HepG2 (cell line): Measurements from ENCODE around the gene PDLIM5. TPM values are rescaled to one million over a fixed set of nuclear protein-coding genes. Genes with fewer than 3 reads are reported as not detected.
A peak's percentile ranks its signal among the peaks of the same experiment; 100 is the strongest.

ENCODE experiments used
- ATF1 ChIP-seq: IDR thresholded peaks from 2 replicates; pipeline ENCODE4 v1.6.1; 2016; ENCODE audit warnings: mild to moderate bottlenecking, control low read depth
- ATF7-NPFF ChIP-seq: sonication (generic); formaldehyde crosslinking; IDR thresholded peaks from 2 replicates; pipeline ENCODE4 v1.8.1; 2023; ENCODE audit warnings: mild to moderate bottlenecking, low read depth, missing genetic modification reagents, moderate library complexity
- BATF2 ChIP-seq: sonication (generic); formaldehyde crosslinking; IDR thresholded peaks from 2 replicates; pipeline ENCODE4 v1.8.0; 2022; ENCODE audit warnings: mild to moderate bottlenecking, missing genetic modification reagents, moderate library complexity
- CREB3 ChIP-seq: sonication (generic); formaldehyde crosslinking; IDR thresholded peaks from 2 replicates; pipeline ENCODE4 v1.5.0; 2020; ENCODE audit warnings: missing genetic modification reagents
- CTCF ChIP-seq: sonication (generic); formaldehyde crosslinking; IDR thresholded peaks from 2 replicates; pipeline ENCODE4 v1.5.0; 2020; ENCODE audit warnings: mild to moderate bottlenecking, missing genetic modification reagents, moderate library complexity
- HES4 ChIP-seq: sonication (generic); formaldehyde crosslinking; IDR thresholded peaks from 2 replicates; pipeline ENCODE4 v1.9.0; 2021; ENCODE audit warnings: mild to moderate bottlenecking, missing genetic modification reagents, borderline replicate concordance
- HNRNPUL1 ChIP-seq: fragments of 200-400 bp; formaldehyde crosslinking; IDR thresholded peaks from 2 replicates; pipeline ENCODE4 v1.6.1; 2017; ENCODE audit warnings: low read depth, mild to moderate bottlenecking, low read length, moderate library complexity
- IRF2 ChIP-seq: IDR thresholded peaks from 2 replicates; pipeline ENCODE4 v1.6.1; 2018; ENCODE audit warnings: missing genetic modification reagents, missing compliant biosample characterization
- JUN ChIP-seq: sonication (generic); formaldehyde crosslinking; IDR thresholded peaks from 2 replicates; pipeline ENCODE4 v1.4.0; 2020; ENCODE audit warnings: mild to moderate bottlenecking, missing genetic modification reagents
- MIXL1 ChIP-seq: IDR thresholded peaks from 2 replicates; pipeline ENCODE4 v1.6.1; 2016
- MXD4 ChIP-seq: IDR thresholded peaks from 2 replicates; pipeline ENCODE4 v1.6.1; 2016; ENCODE audit warnings: mild to moderate bottlenecking, missing biosample characterization, missing genetic modification reagents
- PCBP2 ChIP-seq: fragments of 200-400 bp; formaldehyde crosslinking; optimal IDR thresholded peaks from 2 replicates; pipeline ENCODE3; 2018; ENCODE audit warnings: low read length, low read depth; ENCODE audit not compliant: poor library complexity, severe bottlenecking
- RAD21 ChIP-seq: fragments of 450-650 bp; formaldehyde crosslinking; IDR thresholded peaks from 2 replicates; pipeline ENCODE4 v1.5.0; 2020; ENCODE audit warnings: mild to moderate bottlenecking
- SMARCC2 ChIP-seq: fragments of 450-650 bp; IDR thresholded peaks from 2 replicates; pipeline ENCODE4 v1.6.1; 2017; ENCODE audit warnings: antibody characterized with exemption, mild to moderate bottlenecking
- SYNCRIP ChIP-seq: fragments of 200-400 bp; formaldehyde crosslinking; IDR thresholded peaks from 2 replicates; pipeline ENCODE4 v1.6.1; 2018; ENCODE audit warnings: mild to moderate bottlenecking, low read depth, low read length; ENCODE audit not compliant: insufficient read depth
- TIGD3 ChIP-seq: sonication (generic); formaldehyde crosslinking; IDR thresholded peaks from 2 replicates; pipeline ENCODE4 v1.5.1; 2020; ENCODE audit warnings: mild to moderate bottlenecking, missing genetic modification reagents, borderline replicate concordance
- U2AF2 ChIP-seq: fragments of 200-400 bp; formaldehyde crosslinking; IDR thresholded peaks from 2 replicates; pipeline ENCODE4 v1.6.1; 2017; ENCODE audit warnings: low read depth, mild to moderate bottlenecking, low read length
- ZFP36L1 ChIP-seq: sonication (generic); formaldehyde crosslinking; IDR thresholded peaks from 2 replicates; pipeline ENCODE4 v1.8.0; 2022; ENCODE audit warnings: mild to moderate bottlenecking, missing genetic modification reagents, moderate library complexity
- ZNF10 ChIP-seq: sonication (generic); formaldehyde crosslinking; IDR thresholded peaks from 2 replicates; pipeline ENCODE4 v1.4.0; 2020; ENCODE audit warnings: mild to moderate bottlenecking, low read depth, missing genetic modification reagents, borderline replicate concordance
- ZNF207 ChIP-seq: fragments of 450-650 bp; IDR thresholded peaks from 2 replicates; pipeline ENCODE4 v1.6.1; 2016; ENCODE audit warnings: antibody characterized with exemption, borderline replicate concordance
- ZNF30 ChIP-seq: sonication (generic); formaldehyde crosslinking; IDR thresholded peaks from 2 replicates; pipeline ENCODE4 v1.5.0; 2020; ENCODE audit warnings: mild to moderate bottlenecking, missing genetic modification reagents
- ZNF574 ChIP-seq: sonication (generic); formaldehyde crosslinking; IDR thresholded peaks from 2 replicates; pipeline ENCODE4 v1.4.0; 2020; ENCODE audit warnings: missing genetic modification reagents
- ZNF883 ChIP-seq: sonication (generic); formaldehyde crosslinking; IDR thresholded peaks from 2 replicates; pipeline ENCODE4 v1.5.1; 2020; ENCODE audit warnings: mild to moderate bottlenecking, missing genetic modification reagents; ENCODE audit errors: not compliant biosample characterization
- ZSCAN20 ChIP-seq: sonication (generic); formaldehyde crosslinking; IDR thresholded peaks from 2 replicates; pipeline ENCODE4 v1.4.0; 2020; ENCODE audit warnings: missing genetic modification reagents, mild to moderate bottlenecking, borderline replicate concordance
- polyA plus RNA-seq, 8 experiments: library from polyadenylated mRNA; depleted of rRNA in 3 of 8; stranded (reverse) in 7 of 8; unstranded in 1 of 8; fragments of >200 nt; fragmentation: Illumina TruSeq in 4 of 8; extraction: Trizol in 4 of 8; gene quantifications; 2 replicates each; pipeline versions ENCODE4 v1.2.1 to v1.2.3, GENCODE V29; 2011 to 2016; ENCODE audit warnings: low read depth in 4 of 8, missing spikeins in 1 of 8, mixed read lengths in 1 of 8; ENCODE audit not compliant: insufficient read depth in 1 of 8
- total RNA-seq, 5 experiments: library from RNA; depleted of rRNA; stranded (reverse); fragments of >200 nt; fragmentation: Illumina TruSeq; extraction: Trizol; gene quantifications; 2 replicates each; pipeline ENCODE4 v1.2.3, GENCODE V29; 2016; ENCODE audit warnings: low read depth in 1 of 5

Gene PDLIM5
- total and polyA plus RNA-seq, 2 of the 13 experiments (the other 11 are each of a cell fraction or from before 2014, with no cell fraction given) = 52.8 to 119 TPM

GRCh38 chr4:94595880-94596483, 144.2 kb downstream of the PDLIM5 start (continued):
- TF ChIP-seq CTCF (CRISPR knock-in tag) (peak; percentile 65), MIXL1 (peak; percentile 61), ZNF574 (CRISPR knock-in tag) (no peak), SMARCC2 (no peak), JUN (CRISPR knock-in tag) (no peak), ZFP36L1 (CRISPR knock-in tag) (no peak), MXD4 (CRISPR knock-in tag) (no peak), HNRNPUL1 (no peak), SYNCRIP (no peak), PCBP2 (no peak), ZSCAN20 (CRISPR knock-in tag) (no peak), ATF7-NPFF (no peak), CREB3 (CRISPR knock-in tag) (no peak), HES4 (CRISPR knock-in tag) (no peak), ZNF10 (CRISPR knock-in tag) (no peak), ZNF883 (CRISPR knock-in tag) (no peak), U2AF2 (no peak), ZNF207 (no peak), RAD21 (peak; percentile 70), TIGD3 (no peak), BATF2 (no peak), ATF1 (CRISPR knock-in tag) (no peak), ZNF30 (CRISPR knock-in tag) (no peak), IRF2 (CRISPR knock-in tag) (no peak)
